HCT116 (cell line): Measurements from ENCODE around the gene SFXN5. TPM values are rescaled to one million over a fixed set of nuclear protein-coding genes. Genes with fewer than 3 reads are reported as not detected.

Experiments
- ATAC-seq: fragments of 200-7000 bp; cut with Tn5 transposase; 2 replicates; pipeline ENCODE4 v1.9.1; 2020; ENCODE audit warnings: mild to moderate bottlenecking, moderate library complexity
- BruUV-seq: library from RNA; stranded (reverse); fragments of 400-500 nt; replicated peaks from 2 replicates; lab custom pipeline; 2021; lab: Mats Ljungman, UMichigan
- CTCF ChIA-PET: fragments of 300-600 bp; sonication (Branson Sonifier 250); formaldehyde crosslinking; loops from one replicate; lab custom pipeline; 2021; ENCODE audit warnings: antibody characterized with exemption; lab: Charles Lee
- POLR2A ChIA-PET: fragments of 300-600, 350-600 bp; sonication (Branson Sonifier 250); formaldehyde crosslinking; loops from one replicate; lab custom pipeline; 2021; ENCODE audit warnings: antibody characterized with exemption; lab: Charles Lee
- RAD21 ChIA-PET, 2 experiments: fragments of 300-600 bp; sonication (Branson Sonifier 250); formaldehyde crosslinking; loops; one replicate each; lab custom pipeline; 2023; ENCODE audit warnings: low total read pairs in 2 of 2; ENCODE audit not compliant: uncharacterized antibody in 2 of 2, unreplicated experiment in 2 of 2, low non-redundant PET in 1 of 2; lab: Charles Lee
- DNase-seq: peaks from one replicate; pipeline ENCODE4 v3.0.0-alpha.2; 2010; ENCODE audit warnings: low read depth, low spot score
- H2AFZ ChIP-seq: fragments of 200-600 bp; shearing (Covaris generic), sonication (generic); 2 replicates; pipeline ENCODE4 v1.6.1; 2017; ENCODE audit warnings: low read depth, mixed run types, mixed read lengths, antibody characterized with exemption, low read length; ENCODE audit not compliant: poor library complexity, severe bottlenecking
- H3K27ac ChIP-seq: 2 replicates; pipeline ENCODE4 v1.5.1; 2012; ENCODE audit warnings: low read depth, low read length
- H3K27me3 ChIP-seq: fragments of 200-600 bp; sonication (generic); 2 replicates; pipeline ENCODE4 v1.6.1; 2016; ENCODE audit warnings: mixed run types, low read length, mixed read lengths; ENCODE audit not compliant: insufficient read depth
- H3K36me3 ChIP-seq, 2 experiments: fragments of 200-500 bp in 1 of 2; fragments of 200-600 bp in 1 of 2; sonication (Bioruptor generic) in 1 of 2; sonication (generic) in 1 of 2; 2 replicates each; pipeline versions ENCODE4 v1.5.1 to v1.6.1; 2014 to 2016; ENCODE audit warnings: low read length in 2 of 2, inconsistent platforms in 1 of 2, mixed read lengths in 1 of 2, mixed run types in 1 of 2; ENCODE audit not compliant: insufficient read depth in 2 of 2, control insufficient read depth in 1 of 2
- H3K4me1 ChIP-seq, 2 experiments: fragments of 200-600 bp in 1 of 2; sonication (generic) in 1 of 2; 2 replicates each; pipeline versions ENCODE4 v1.5.1 to v1.6.1; 2012 to 2017; ENCODE audit warnings: low read length in 2 of 2, inconsistent platforms in 1 of 2, mild to moderate bottlenecking in 1 of 2, mixed read lengths in 1 of 2, mixed run types in 1 of 2, moderate library complexity in 1 of 2; ENCODE audit not compliant: insufficient read depth in 2 of 2, control insufficient read depth in 1 of 2
- H3K4me2 ChIP-seq: fragments of 200-600 bp; sonication (generic); 2 replicates; pipeline ENCODE4 v1.6.1; 2017; ENCODE audit warnings: mixed run types, low read length, mixed read lengths
- H3K4me3 ChIP-seq, 2 experiments: fragments of 200-600 bp in 1 of 2; sonication (generic) in 1 of 2; replicated peaks in 1 of 2; 2 replicates each; pipeline ENCODE4 v1.5.1; 2011 to 2016; ENCODE audit warnings: low read length in 2 of 2, control low read depth in 1 of 2, low read depth in 1 of 2, mild to moderate bottlenecking in 1 of 2, mixed read lengths in 1 of 2, mixed run types in 1 of 2
- H3K79me2 ChIP-seq: fragments of 200-600 bp; sonication (generic); 2 replicates; pipeline ENCODE4 v1.6.1; 2017; ENCODE audit warnings: mild to moderate bottlenecking, mixed run types, low read length, moderate library complexity, mixed read lengths; ENCODE audit not compliant: insufficient read depth
- H3K9ac ChIP-seq: fragments of 200-600 bp; sonication (generic); 2 replicates; pipeline ENCODE4 v1.6.1; 2016; ENCODE audit warnings: low read length, mixed read lengths
- H3K9me2 ChIP-seq: fragments of 200-600 bp; sonication (generic), shearing (Covaris generic); 2 replicates; pipeline ENCODE4 v1.6.1; 2017; ENCODE audit warnings: mixed run types, mild to moderate bottlenecking, moderate library complexity; ENCODE audit not compliant: insufficient read depth
- H3K9me3 ChIP-seq, 2 experiments: fragments of 200-500 bp in 1 of 2; fragments of 200-600 bp in 1 of 2; sonication (Bioruptor generic) in 1 of 2; sonication (generic) in 1 of 2; 2 replicates each; pipeline ENCODE4 v1.6.1; 2014 to 2017; ENCODE audit warnings: low read length in 2 of 2, mixed read lengths in 2 of 2, inconsistent platforms in 1 of 2, low read depth in 1 of 2, mild to moderate bottlenecking in 1 of 2, mixed run types in 1 of 2, moderate library complexity in 1 of 2; ENCODE audit not compliant: control insufficient read depth in 1 of 2, insufficient read depth in 1 of 2
- H4K20me1 ChIP-seq: fragments of 200-600 bp; sonication (generic), shearing (Covaris generic); 2 replicates; pipeline ENCODE4 v1.6.1; 2017; ENCODE audit warnings: mixed run types, mild to moderate bottlenecking, moderate library complexity; ENCODE audit not compliant: insufficient read depth
- ATF3 ChIP-seq: IDR thresholded peaks from 2 replicates; pipeline ENCODE4 v1.6.1; 2012
- CBX3 ChIP-seq: IDR thresholded peaks from 2 replicates; pipeline ENCODE4 v1.6.1; 2012; ENCODE audit warnings: low read depth
- EZH2phosphoT487 ChIP-seq: fragments of 200-600 bp; IDR thresholded peaks from 2 replicates; pipeline ENCODE4 v1.6.1; 2018; ENCODE audit warnings: antibody characterized with exemption, borderline replicate concordance
- FOSL1 ChIP-seq: IDR thresholded peaks from 2 replicates; pipeline ENCODE4 v1.6.1; 2012; ENCODE audit warnings: low read depth
- JUND ChIP-seq: IDR thresholded peaks from 2 replicates; pipeline ENCODE4 v1.6.1; 2012
- MAX ChIP-seq: IDR thresholded peaks from 2 replicates; pipeline ENCODE4 v1.6.1; 2012
- POLR2A ChIP-seq: IDR thresholded peaks from 2 replicates; pipeline ENCODE4 v1.7.0; 2011; ENCODE audit warnings: borderline replicate concordance; ENCODE audit not compliant: insufficient read depth, insufficient read length; ENCODE audit errors: extremely low read depth
- POLR2AphosphoS5 ChIP-seq: IDR thresholded peaks from 2 replicates; pipeline ENCODE4 v1.6.1; 2011; ENCODE audit warnings: mild to moderate bottlenecking, low read depth, low read length, moderate library complexity
- RAD21 ChIP-seq: IDR thresholded peaks from 2 replicates; pipeline ENCODE4 v1.6.1; 2012; ENCODE audit warnings: low read depth, mild to moderate bottlenecking
- SRF ChIP-seq: IDR thresholded peaks from 2 replicates; pipeline ENCODE4 v1.6.1; 2012; ENCODE audit warnings: low read depth
- TCF7L2 ChIP-seq: IDR thresholded peaks from 2 replicates; pipeline ENCODE4 v1.7.0; 2011; ENCODE audit warnings: borderline replicate concordance, inconsistent platforms; ENCODE audit not compliant: insufficient read depth, insufficient read length; ENCODE audit errors: extremely low read depth
- YY1 ChIP-seq: IDR thresholded peaks from 2 replicates; pipeline ENCODE4 v1.6.1; 2011; ENCODE audit warnings: low read length, low read depth, moderate library complexity, mild to moderate bottlenecking; ENCODE audit not compliant: insufficient replicate concordance; ENCODE audit errors: extremely low read depth
- ZBTB33 ChIP-seq: IDR thresholded peaks from 2 replicates; pipeline ENCODE4 v1.6.1; 2011; ENCODE audit warnings: mild to moderate bottlenecking, low read length, moderate library complexity; ENCODE audit not compliant: insufficient replicate concordance; ENCODE audit errors: extremely low read depth
- ZFX ChIP-seq: fragments of 450-650 bp; IDR thresholded peaks from 2 replicates; pipeline ENCODE4 v1.6.1; 2017
- ZNF274 ChIP-seq: fragments of 200-500 bp; sonication (Bioruptor generic); IDR thresholded peaks from 2 replicates; pipeline ENCODE4 v1.6.1; 2014; ENCODE audit warnings: mild to moderate bottlenecking, low read depth, low read length, inconsistent platforms
- intact Hi-C: fragments of 100-400 bp; cut with micrococcal nuclease; formaldehyde crosslinking; loops from 2 replicates; pipeline ENCODE4 v1.10.0; 2022
- total RNA-seq: library from RNA; stranded (reverse); gene quantifications from one replicate; pipeline ENCODE4 v1.2.1, GENCODE V29; 2021; ENCODE audit not compliant: unreplicated experiment
- TF ChIP-seq, protein P1 (sequence below), 3 experiments: fragments of 200-600 bp in 1 of 3; sonication (generic) in 1 of 3; IDR thresholded peaks in 2 of 3; conservative IDR thresholded peaks in 1 of 3; 2 replicates each; pipeline ENCODE4 v1.5.1; 2012 to 2017; ENCODE audit warnings: low read depth in 2 of 3, low read length in 2 of 3, antibody characterized with exemption in 1 of 3, borderline replicate concordance in 1 of 3, control low read depth in 1 of 3, mild to moderate bottlenecking in 1 of 3, mixed read lengths in 1 of 3, mixed run types in 1 of 3, moderate library complexity in 1 of 3; ENCODE audit not compliant: insufficient read depth in 1 of 3

The SFXN5 gene
- total RNA-seq, 1 experiment from 2014 or later, result 10.0 TPM

DNA sequence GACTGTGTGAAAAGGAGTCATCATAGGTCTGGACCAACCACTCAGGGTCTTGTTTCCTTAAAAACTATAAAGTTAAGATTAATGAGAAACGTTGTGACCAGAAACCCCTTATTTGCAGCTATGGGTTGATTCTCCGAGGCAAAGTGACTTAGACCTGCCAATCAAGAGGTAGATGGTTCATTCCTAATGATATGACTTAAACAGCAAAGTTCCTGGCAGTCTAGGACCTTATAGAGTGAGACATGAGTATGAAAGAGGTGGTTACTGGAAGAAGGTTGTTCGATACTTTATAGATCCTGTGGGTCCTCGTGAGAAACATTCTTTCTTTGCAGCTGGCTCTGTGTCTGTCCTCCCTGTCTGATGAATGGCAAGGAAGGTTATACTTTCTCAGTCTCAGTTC, 8.0 kb downstream of the SFXN5 start (continued):
- TF ChIP-seq ATF3, result no peak
- TF ChIP-seq CBX3, result no peak
- no peak for TF ChIP-seq YY1
- TF ChIP-seq FOSL1, result no peak
- no peak for TF ChIP-seq ZNF274
- TF ChIP-seq POLR2A, result no peak

- Histone ChIP-seq H3K4me2 (no peak overlapping the region), H3K36me3 (peaks cover 0 to 11% of the 10 kb centered on the region in 2 experiments; a peak in 1 of 4 replicates), H4K20me1 (no peaks in the 10 kb centered on the region), H2AFZ (no peak overlapping the region), H3K4me1 (peaks cover 12 to 21% of the 10 kb centered on the region in 2 experiments), H3K9me3 (peaks cover 0 to 4% of the 10 kb centered on the region in 2 experiments; a peak in 1 of 4 replicates)
- BruUV-seq, result no TSS peak
- ChIA-PET RAD21 (no interaction called here), CTCF (no interaction called here), POLR2A (no interaction called here)
- intact Hi-C loops, result no loop called here
- TF ChIP-seq MAX, result no peak
- no peak for TF ChIP-seq ZNF274
- no peak for TF ChIP-seq RAD21
- no peak for TF ChIP-seq TCF7L2
- TF ChIP-seq ZBTB33, result no peak
- no peak for TF ChIP-seq ZFX
- no peak for TF ChIP-seq EZH2phosphoT487
- no peak for TF ChIP-seq POLR2AphosphoS5
- TF ChIP-seq FOSL1, result no peak
- TF ChIP-seq, protein P1, sequence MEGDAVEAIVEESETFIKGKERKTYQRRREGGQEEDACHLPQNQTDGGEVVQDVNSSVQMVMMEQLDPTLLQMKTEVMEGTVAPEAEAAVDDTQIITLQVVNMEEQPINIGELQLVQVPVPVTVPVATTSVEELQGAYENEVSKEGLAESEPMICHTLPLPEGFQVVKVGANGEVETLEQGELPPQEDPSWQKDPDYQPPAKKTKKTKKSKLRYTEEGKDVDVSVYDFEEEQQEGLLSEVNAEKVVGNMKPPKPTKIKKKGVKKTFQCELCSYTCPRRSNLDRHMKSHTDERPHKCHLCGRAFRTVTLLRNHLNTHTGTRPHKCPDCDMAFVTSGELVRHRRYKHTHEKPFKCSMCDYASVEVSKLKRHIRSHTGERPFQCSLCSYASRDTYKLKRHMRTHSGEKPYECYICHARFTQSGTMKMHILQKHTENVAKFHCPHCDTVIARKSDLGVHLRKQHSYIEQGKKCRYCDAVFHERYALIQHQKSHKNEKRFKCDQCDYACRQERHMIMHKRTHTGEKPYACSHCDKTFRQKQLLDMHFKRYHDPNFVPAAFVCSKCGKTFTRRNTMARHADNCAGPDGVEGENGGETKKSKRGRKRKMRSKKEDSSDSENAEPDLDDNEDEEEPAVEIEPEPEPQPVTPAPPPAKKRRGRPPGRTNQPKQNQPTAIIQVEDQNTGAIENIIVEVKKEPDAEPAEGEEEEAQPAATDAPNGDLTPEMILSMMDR (IDR thresholded peaks at IDR 0.05 in 2 of 3, conservative IDR thresholded peaks at IDR 0.05 in 1 of 3; ENCODE audit: borderline replicate concordance in 1 of 3, insufficient read depth in 1 of 3, low read depth in 2 of 3, low read length in 2 of 3), result no peak
- no peak for TF ChIP-seq CBX3
- no peak for TF ChIP-seq JUND
- TF ChIP-seq SRF, result no peak
- TF ChIP-seq, all 23 proteins: peak for 0
- DNase-seq (no peak), ATAC-seq (no peak)
- Histone ChIP-seq H3K79me2 (peaks cover 20% of the 10 kb centered on the region; the same call in 1 of the 2 replicates), H3K4me3 (no peak overlapping the region), H3K9ac (no peak overlapping the region), H3K27ac (no peak overlapping the region), H3K9me2 (no peaks in the 10 kb centered on the region), H3K27me3 (no peaks in the 10 kb centered on the region)
These were observed 12.4 kb downstream of the SFXN5 start for GRCh38 chr2:73059106-73059505.
